Tibial artery (tissue), 4 donors: ENCODE results near the gene CORO2A.

Experiments
- DNase-seq, 2 donors: peaks; one replicate each; pipeline ENCODE4 v3.0.0-alpha.2; 2019
- H3K27ac ChIP-seq, 2 donors: fragments of 200-600 bp; sonication (generic) in 1 of 2; 1 replicate in 1 of 2; 2 replicates in 1 of 2; pipeline ENCODE4 v1.5.1; 2018 to 2019; ENCODE audit warnings: mild to moderate bottlenecking in 1 of 2
- H3K27me3 ChIP-seq, 2 donors: fragments of 200-600 bp; sonication (generic) in 1 of 2; one replicate each; pipeline versions ENCODE4 v1.5.1 to v1.6.0; 2016 to 2019
- H3K36me3 ChIP-seq, 3 donors: fragments of 200-600 bp; sonication (generic) in 2 of 3; one replicate each; pipeline ENCODE4 v1.5.1; 2016 to 2019; ENCODE audit warnings: mild to moderate bottlenecking in 2 of 3
- H3K4me1 ChIP-seq, 4 donors: fragments of 200-600 bp; sonication (generic) in 2 of 4; 1 replicate in 3 of 4; 2 replicates in 1 of 4; pipeline ENCODE4 v1.5.1; 2016 to 2019
- H3K4me3 ChIP-seq, 2 donors: fragments of 200-600 bp; sonication (generic) in 1 of 2; 1 replicate in 1 of 2; 2 replicates in 1 of 2; pipeline ENCODE4 v1.5.1; 2018 to 2019; ENCODE audit warnings: mild to moderate bottlenecking in 2 of 2
- H3K9me3 ChIP-seq, 3 donors: fragments of 200-600 bp; sonication (generic) in 1 of 3; one replicate each; pipeline ENCODE4 v1.5.1; 2016 to 2019
- intact Hi-C: fragments of 100-400 bp; cut with DNase I; formaldehyde crosslinking; loops from one replicate; pipeline ENCODE4 v1.15.0; 2023; ENCODE audit warnings: low total_unique reads
- TF ChIP-seq, protein P1 (sequence below), 2 experiments: fragments of 200-600 bp in 1 of 2; fragments of 450-650 bp in 1 of 2; IDR thresholded peaks; one replicate each; pipeline ENCODE4 v1.5.1; 2017 to 2019; ENCODE audit warnings: antibody characterized with exemption in 2 of 2, mild to moderate bottlenecking in 1 of 2, moderate library complexity in 1 of 2

CORO2A gene

DNA sequence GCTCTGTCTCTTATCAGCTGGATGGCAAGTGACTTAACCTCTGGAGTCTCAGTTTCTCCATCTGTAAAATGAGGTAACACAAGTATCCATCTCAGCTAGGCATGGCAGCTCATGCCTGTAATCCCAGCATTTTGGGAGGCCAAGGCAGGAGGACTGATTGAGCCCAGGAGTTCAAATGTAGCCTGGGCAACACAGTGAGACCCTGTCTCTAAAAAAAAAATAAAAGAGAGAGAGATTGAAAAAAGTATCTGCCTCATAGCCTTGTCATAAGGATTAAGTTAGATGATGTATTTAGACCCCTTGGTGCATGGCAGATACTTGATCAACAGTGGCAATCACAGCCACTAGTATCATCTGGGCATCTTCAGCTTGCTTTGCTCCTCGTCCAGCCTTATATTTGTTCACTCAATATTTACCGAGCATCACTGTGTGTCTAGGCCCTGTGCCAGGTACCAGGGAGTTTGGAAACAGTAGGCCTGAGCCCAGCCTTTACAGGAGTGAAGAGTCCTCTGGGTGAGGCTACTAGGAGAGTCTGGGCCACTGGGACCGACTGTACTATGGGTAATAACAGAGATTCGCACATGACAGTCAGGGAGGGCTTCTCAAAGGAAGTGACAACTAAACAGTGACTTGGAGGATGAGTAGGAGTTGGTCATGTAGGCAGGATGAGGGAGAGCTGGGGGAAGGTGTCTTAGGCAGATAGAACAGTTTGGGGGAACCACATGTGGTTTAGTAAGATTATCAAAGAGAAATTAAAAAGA is 34.2 kb downstream of the CORO2A start:
- H3K27ac ChIP-seq, result no peak overlapping the region

DNA sequence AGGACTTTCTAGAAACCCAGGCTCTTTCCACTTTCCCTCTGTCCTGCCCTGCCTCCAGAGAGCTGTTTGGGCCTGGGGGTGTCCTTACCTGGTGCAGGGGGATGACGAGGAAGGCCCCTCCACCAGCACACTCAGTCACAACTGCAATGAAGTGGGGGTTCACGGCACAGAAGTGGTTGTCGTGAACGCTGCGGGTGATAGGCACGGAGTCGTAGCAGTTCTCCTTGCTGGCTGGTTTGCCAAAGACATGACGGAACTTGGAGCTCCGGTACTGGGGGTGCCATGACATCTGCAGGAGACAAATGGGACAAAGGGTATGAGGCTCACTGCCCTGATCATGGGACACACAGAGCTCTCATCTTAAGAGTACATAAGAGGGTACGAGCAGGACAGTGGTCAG is 35.1 kb downstream of the CORO2A start:
- Histone ChIP-seq H3K4me3 (no peak overlapping the region), H3K4me1 (no peaks in the 10 kb centered on the region), H3K9me3 (no peaks in the 10 kb centered on the region), H3K27ac (no peak overlapping the region), H3K36me3 (no peaks in the 10 kb centered on the region), H3K27me3 (peaks cover 0 to 2% of the 10 kb centered on the region in 2 donors)
- intact Hi-C loops, result no loop called here
- TF ChIP-seq, protein P1, sequence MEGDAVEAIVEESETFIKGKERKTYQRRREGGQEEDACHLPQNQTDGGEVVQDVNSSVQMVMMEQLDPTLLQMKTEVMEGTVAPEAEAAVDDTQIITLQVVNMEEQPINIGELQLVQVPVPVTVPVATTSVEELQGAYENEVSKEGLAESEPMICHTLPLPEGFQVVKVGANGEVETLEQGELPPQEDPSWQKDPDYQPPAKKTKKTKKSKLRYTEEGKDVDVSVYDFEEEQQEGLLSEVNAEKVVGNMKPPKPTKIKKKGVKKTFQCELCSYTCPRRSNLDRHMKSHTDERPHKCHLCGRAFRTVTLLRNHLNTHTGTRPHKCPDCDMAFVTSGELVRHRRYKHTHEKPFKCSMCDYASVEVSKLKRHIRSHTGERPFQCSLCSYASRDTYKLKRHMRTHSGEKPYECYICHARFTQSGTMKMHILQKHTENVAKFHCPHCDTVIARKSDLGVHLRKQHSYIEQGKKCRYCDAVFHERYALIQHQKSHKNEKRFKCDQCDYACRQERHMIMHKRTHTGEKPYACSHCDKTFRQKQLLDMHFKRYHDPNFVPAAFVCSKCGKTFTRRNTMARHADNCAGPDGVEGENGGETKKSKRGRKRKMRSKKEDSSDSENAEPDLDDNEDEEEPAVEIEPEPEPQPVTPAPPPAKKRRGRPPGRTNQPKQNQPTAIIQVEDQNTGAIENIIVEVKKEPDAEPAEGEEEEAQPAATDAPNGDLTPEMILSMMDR (IDR thresholded peaks at IDR 0.05), result no peak
- DNase-seq, result no peak

More for the DNA sequence above, 34.2 kb downstream of the CORO2A start:
- H3K4me1 ChIP-seq, result no peaks in the 10 kb centered on the region
- H3K4me3 ChIP-seq, result no peak overlapping the region
- H3K27me3 ChIP-seq, result peaks cover 0 to 2% of the 10 kb centered on the region in 2 donors
- intact Hi-C loops, result no loop called here
- H3K9me3 ChIP-seq, result no peaks in the 10 kb centered on the region
- TF ChIP-seq, protein P1 (IDR thresholded peaks at IDR 0.05), result no peak
- DNase-seq, result no peak
- H3K36me3 ChIP-seq, result no peaks in the 10 kb centered on the region

DNA sequence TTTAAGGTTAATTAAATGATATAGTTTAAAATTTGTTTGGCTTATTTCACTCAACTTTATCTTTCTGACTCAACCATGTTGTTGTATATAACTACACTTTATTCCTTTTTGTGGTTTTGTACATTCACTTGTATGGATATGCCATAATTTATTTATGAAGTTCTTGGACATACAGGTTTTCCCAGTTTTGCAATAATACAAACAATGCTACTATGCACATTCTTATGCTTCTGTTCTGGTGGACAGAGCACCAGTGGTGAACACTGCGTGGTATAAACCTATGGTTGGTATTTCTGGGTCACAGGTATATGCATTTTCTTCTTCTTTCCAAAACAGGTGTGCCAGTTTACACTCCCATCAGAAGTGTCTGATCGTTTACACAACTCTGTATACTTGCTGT is 37.8 kb downstream of the CORO2A start:
- no peaks in the 10 kb centered on the region for H3K4me1 ChIP-seq
- no peak overlapping the region for H3K27ac ChIP-seq
- TF ChIP-seq, protein P1 (IDR thresholded peaks at IDR 0.05), result no peak
- intact Hi-C loops, result no loop called here
- H3K27me3 ChIP-seq, result no peaks in the 10 kb centered on the region
- no peak overlapping the region for H3K4me3 ChIP-seq
- DNase-seq, result no peak
- no peaks in the 10 kb centered on the region for H3K9me3 ChIP-seq
- H3K36me3 ChIP-seq, result no peaks in the 10 kb centered on the region

DNA sequence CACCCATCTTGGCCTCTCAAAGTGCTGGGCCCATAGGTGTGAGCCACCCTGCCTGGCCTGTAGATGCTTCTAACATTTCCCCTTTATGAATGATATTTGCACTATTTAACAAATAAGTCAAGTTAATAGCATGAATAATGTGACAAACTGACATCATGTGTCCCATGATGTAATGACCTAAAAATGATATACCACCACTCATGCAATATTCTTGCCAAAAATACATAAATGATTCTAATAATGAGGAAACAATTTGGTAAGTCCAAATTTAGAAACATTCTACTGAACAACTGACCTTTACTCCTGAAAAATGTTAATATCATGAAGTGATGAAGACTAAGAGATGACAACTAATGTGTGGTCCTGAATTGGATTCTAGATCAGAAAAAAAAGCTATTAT is 39.9 kb downstream of the CORO2A start:
- Histone ChIP-seq H3K27me3 (no peaks in the 10 kb centered on the region), H3K4me3 (no peak overlapping the region), H3K4me1 (no peaks in the 10 kb centered on the region), H3K9me3 (no peaks in the 10 kb centered on the region), H3K36me3 (no peaks in the 10 kb centered on the region), H3K27ac (no peak overlapping the region)
- intact Hi-C loops, result no loop called here
- DNase-seq, result no peak
- TF ChIP-seq, protein P1 (IDR thresholded peaks at IDR 0.05), result no peak

DNA sequence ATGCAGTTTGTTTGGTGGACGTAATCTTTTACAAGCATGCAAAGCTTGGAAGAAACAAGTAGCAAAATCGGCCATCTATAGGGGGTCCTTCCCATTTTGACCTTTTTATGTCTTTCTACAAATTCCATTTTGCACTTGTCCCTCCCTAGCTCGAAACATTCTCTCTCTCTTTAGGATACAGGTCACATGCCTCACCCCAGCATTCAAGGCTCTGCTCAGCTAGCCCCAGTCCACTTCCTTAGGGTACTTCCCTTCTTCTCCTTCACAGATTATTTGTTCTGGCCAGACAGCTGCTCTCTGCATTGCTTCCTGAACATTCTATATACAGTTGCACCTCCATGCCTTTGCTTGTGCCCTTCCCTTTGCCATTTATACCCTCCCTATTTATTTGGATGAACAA is 41.7 kb downstream of the CORO2A start:
- Histone ChIP-seq H3K27me3 (peaks cover 0 to 2% of the 10 kb centered on the region in 2 donors), H3K4me3 (no peak overlapping the region), H3K4me1 (no peaks in the 10 kb centered on the region), H3K27ac (no peak overlapping the region), H3K9me3 (no peaks in the 10 kb centered on the region), H3K36me3 (no peaks in the 10 kb centered on the region)
- intact Hi-C loops, result no loop called here
- DNase-seq, result peak in 1 of 2 donors; percentile 20
- TF ChIP-seq, protein P1 (IDR thresholded peaks at IDR 0.05), result no peak
